Loucy (cell line): Measurements from ENCODE around the gene PPP4R2.

ENCODE experiments used
- H2AFZ ChIP-seq: fragments of 200-600 bp; sonication (generic); 2 replicates; pipeline ENCODE4 v1.6.0; 2016; ENCODE audit warnings: antibody characterized with exemption, mild to moderate bottlenecking, low read length, moderate library complexity
- H3F3A ChIP-seq: fragments of 200-600 bp; 2 replicates; pipeline ENCODE4 v1.6.0; 2016; ENCODE audit warnings: antibody characterized with exemption, low read depth, mild to moderate bottlenecking
- H3K27me3 ChIP-seq: fragments of 200-600 bp; sonication (generic); 2 replicates; pipeline ENCODE4 v1.6.1; 2014; ENCODE audit warnings: low read length, mild to moderate bottlenecking; ENCODE audit not compliant: insufficient read depth, poor library complexity, severe bottlenecking
- H3K36me3 ChIP-seq: fragments of 200-600 bp; sonication (generic); 2 replicates; pipeline ENCODE4 v1.6.1; 2016; ENCODE audit warnings: low read length; ENCODE audit not compliant: insufficient read depth
- H3K4me1 ChIP-seq: fragments of 200-600 bp; sonication (generic); 2 replicates; pipeline ENCODE4 v1.5.1; 2014; ENCODE audit warnings: low read length, mild to moderate bottlenecking; ENCODE audit not compliant: insufficient read depth, poor library complexity, severe bottlenecking
- H3K4me2 ChIP-seq: fragments of 200-600 bp; sonication (generic); 2 replicates; pipeline ENCODE4 v1.6.0; 2014; ENCODE audit warnings: antibody characterized with exemption, low read length, low read depth, mild to moderate bottlenecking; ENCODE audit not compliant: poor library complexity, severe bottlenecking
- H3K4me3 ChIP-seq: fragments of 200-600 bp; sonication (generic); 2 replicates; pipeline ENCODE4 v1.5.1; 2014; ENCODE audit warnings: low read length, mild to moderate bottlenecking, mixed read lengths; ENCODE audit not compliant: poor library complexity, severe bottlenecking
- H3K79me2 ChIP-seq: fragments of 200-600 bp; sonication (generic); 2 replicates; pipeline ENCODE4 v1.6.1; 2014; ENCODE audit warnings: low read length; ENCODE audit not compliant: insufficient read depth
- H3K9ac ChIP-seq: fragments of 200-600 bp; sonication (generic); 2 replicates; pipeline ENCODE4 v1.6.0; 2014; ENCODE audit warnings: mild to moderate bottlenecking, low read depth, low read length, moderate library complexity; ENCODE audit not compliant: poor library complexity, severe bottlenecking
- H3K9me2 ChIP-seq: fragments of 200-600 bp; sonication (generic); replicated peaks from 2 replicates; pipeline ENCODE4 v1.6.1; 2016; ENCODE audit warnings: low read depth, low read length, mixed read lengths
- H3K9me3 ChIP-seq: fragments of 200-600 bp; sonication (generic); 2 replicates; pipeline ENCODE4 v1.6.1; 2014; ENCODE audit warnings: mild to moderate bottlenecking, antibody characterized with exemption, low read length, low read depth; ENCODE audit not compliant: insufficient read depth
- H4K20me1 ChIP-seq: fragments of 200-600 bp; sonication (generic); 2 replicates; pipeline ENCODE4 v1.6.0; 2014; ENCODE audit warnings: antibody characterized with exemption, low read length, mild to moderate bottlenecking; ENCODE audit not compliant: insufficient read depth, poor library complexity, severe bottlenecking
- CTCF ChIP-seq: fragments of 200-600 bp; sonication (generic); conservative IDR thresholded peaks from 2 replicates; pipeline ENCODE4 v1.5.1; 2014; ENCODE audit warnings: mild to moderate bottlenecking, antibody characterized with exemption, low read length
- EZH2phosphoT487 ChIP-seq: fragments of 200-600 bp; IDR thresholded peaks from 2 replicates; pipeline ENCODE4 v1.6.1; 2018; ENCODE audit warnings: antibody characterized with exemption, mild to moderate bottlenecking, moderate library complexity, borderline replicate concordance

PPP4R2 gene

GRCh38 chr3:73071952-73072351, 75.3 kb downstream of the PPP4R2 start:
- Histone ChIP-seq H3K9ac (no peak overlapping the region), H4K20me1 (no peaks in the 10 kb centered on the region), H3K9me3 (no peaks in the 10 kb centered on the region), H3K4me3 (no peak overlapping the region), H3K79me2 (no peaks in the 10 kb centered on the region), H3K4me2 (no peak overlapping the region), H3K4me1 (peaks cover 3% of the 10 kb centered on the region), H3K36me3 (peaks cover 16% of the 10 kb centered on the region; the same call in 1 of the 2 replicates), H2AFZ (no peak overlapping the region), H3K9me2 (no peaks in the 10 kb centered on the region), H3F3A (no peaks in the 10 kb centered on the region), H3K27me3 (no peaks in the 10 kb centered on the region)
- TF ChIP-seq EZH2phosphoT487 (no peak), CTCF (no peak)

- Histone ChIP-seq H3K36me3 (peaks cover 9% of the 10 kb centered on the region; the same call in 1 of the 2 replicates), H3K9me3 (no peaks in the 10 kb centered on the region), H3K4me2 (no peak overlapping the region), H3K27me3 (no peaks in the 10 kb centered on the region), H3K4me3 (no peak overlapping the region), H2AFZ (no peak overlapping the region), H3F3A (no peaks in the 10 kb centered on the region), H4K20me1 (no peaks in the 10 kb centered on the region), H3K4me1 (peaks cover 3% of the 10 kb centered on the region), H3K9me2 (no peaks in the 10 kb centered on the region), H3K79me2 (no peaks in the 10 kb centered on the region), H3K9ac (no peak overlapping the region)
- no peak for TF ChIP-seq EZH2phosphoT487
- no peak for TF ChIP-seq CTCF
Observed at GRCh38 chr3:73072634-73073033, 76.0 kb downstream of the PPP4R2 start.

GRCh38 chr3:73073091-73073707, 76.6 kb downstream of the PPP4R2 start:
- Histone ChIP-seq H3K36me3 (peaks cover 6% of the 10 kb centered on the region; the same call in 1 of the 2 replicates), H3K9ac (no peak overlapping the region), H2AFZ (no peak overlapping the region), H3K4me1 (peaks cover 3% of the 10 kb centered on the region), H3K79me2 (no peaks in the 10 kb centered on the region), H3F3A (no peaks in the 10 kb centered on the region), H3K4me2 (no peak overlapping the region), H3K4me3 (no peak overlapping the region), H4K20me1 (no peaks in the 10 kb centered on the region), H3K27me3 (no peaks in the 10 kb centered on the region), H3K9me2 (no peaks in the 10 kb centered on the region), H3K9me3 (no peaks in the 10 kb centered on the region)
- TF ChIP-seq EZH2phosphoT487 (no peak), CTCF (no peak)
